Neural cell (in vitro differentiated cells): ENCODE results near the gene DNAH6. TPM values are rescaled to one million over a fixed set of nuclear protein-coding genes. Genes with fewer than 3 reads are reported as not detected.

Experiments used
- H2AFZ ChIP-seq: fragments of 200-600, 300-800 bp; sonication (generic), shearing (Covaris generic); 2 replicates; pipeline ENCODE4 v1.6.0; 2014; ENCODE audit warnings: low read depth, mild to moderate bottlenecking, antibody characterized with exemption, low read length, moderate library complexity
- H3F3A ChIP-seq: fragments of 200-600 bp; shearing (Covaris generic); 2 replicates; pipeline ENCODE4 v1.6.1; 2016; ENCODE audit warnings: mild to moderate bottlenecking, moderate library complexity, mixed read lengths, antibody characterized with exemption, low read length; ENCODE audit not compliant: insufficient read depth, poor library complexity, severe bottlenecking
- H3K27ac ChIP-seq: fragments of 200-600, 300-800 bp; sonication (generic), shearing (Covaris generic); 2 replicates; pipeline ENCODE4 v1.5.1; 2014; ENCODE audit warnings: mild to moderate bottlenecking, low read length, moderate library complexity
- H3K27me3 ChIP-seq: fragments of 300-800, 200-600 bp; sonication (generic), shearing (Covaris generic); 2 replicates; pipeline ENCODE4 v1.6.0; 2014; ENCODE audit warnings: mild to moderate bottlenecking, low read depth, low read length, moderate library complexity; ENCODE audit not compliant: insufficient read depth
- H3K36me3 ChIP-seq: fragments of 300-800, 200-600 bp; sonication (generic), shearing (Covaris generic); 2 replicates; pipeline ENCODE4 v1.5.1; 2014; ENCODE audit warnings: mild to moderate bottlenecking, antibody characterized with exemption, low read length, moderate library complexity; ENCODE audit not compliant: insufficient read depth
- H3K4me2 ChIP-seq: fragments of 300-800, 200-600 bp; sonication (generic), shearing (Covaris generic); 2 replicates; pipeline ENCODE4 v1.6.0; 2014; ENCODE audit warnings: mild to moderate bottlenecking, low read length
- H3K4me3 ChIP-seq: fragments of 300-800, 200-600 bp; sonication (generic), shearing (Covaris generic); 2 replicates; pipeline ENCODE4 v1.5.1; 2014; ENCODE audit warnings: mild to moderate bottlenecking, low read length, moderate library complexity
- H3K79me2 ChIP-seq: fragments of 200-600 bp; shearing (Covaris generic); replicated peaks from 2 replicates; pipeline ENCODE4 v1.6.0; 2014; ENCODE audit warnings: mild to moderate bottlenecking, low read length, moderate library complexity; ENCODE audit not compliant: insufficient read depth
- H3K9ac ChIP-seq: fragments of 300-800, 200-600 bp; sonication (generic), shearing (Covaris generic); 2 replicates; pipeline ENCODE4 v1.6.1; 2016; ENCODE audit warnings: mild to moderate bottlenecking, low read length, mixed read lengths
- H3K9me2 ChIP-seq: fragments of 200-600 bp; shearing (Covaris generic); 2 replicates; pipeline ENCODE4 v1.6.1; 2016; ENCODE audit warnings: mild to moderate bottlenecking, low read length, mixed read lengths; ENCODE audit not compliant: insufficient read depth
- H3K9me3 ChIP-seq: fragments of 200-600, 300-800 bp; sonication (generic), shearing (Covaris generic); 2 replicates; pipeline ENCODE4 v1.6.1; 2016; ENCODE audit warnings: mild to moderate bottlenecking, mixed run types, low read length, moderate library complexity, mixed read lengths
- H4K20me1 ChIP-seq: fragments of 200-600 bp; shearing (Covaris generic); 2 replicates; pipeline ENCODE4 v1.6.1; 2016; ENCODE audit warnings: mild to moderate bottlenecking, mixed run types; ENCODE audit not compliant: insufficient read depth
- EP300 ChIP-seq: fragments of 450-650 bp; conservative IDR thresholded peaks from 2 replicates; pipeline ENCODE4 v1.6.1; 2014; ENCODE audit warnings: antibody characterized with exemption, mild to moderate bottlenecking, moderate library complexity; ENCODE audit not compliant: poor library complexity, severe bottlenecking
- EZH2 ChIP-seq: fragments of 200-600, 300-800 bp; shearing (Covaris generic), sonication (generic); IDR thresholded peaks from 2 replicates; pipeline ENCODE4 v1.6.1; 2014; ENCODE audit warnings: antibody characterized with exemption, low read length, borderline replicate concordance, mild to moderate bottlenecking; ENCODE audit not compliant: insufficient read depth, poor library complexity, severe bottlenecking
- MXI1 ChIP-seq: fragments of 450-650 bp; conservative IDR thresholded peaks from 2 replicates; pipeline ENCODE4 v1.6.1; 2014; ENCODE audit warnings: antibody characterized with exemption, mild to moderate bottlenecking; ENCODE audit not compliant: poor library complexity, severe bottlenecking
- POLR2AphosphoS5 ChIP-seq: IDR thresholded peaks from 2 replicates; pipeline ENCODE4 v1.6.1; 2012
- RAD21 ChIP-seq: fragments of 450-650 bp; conservative IDR thresholded peaks from 2 replicates; pipeline ENCODE4 v1.6.1; 2014; ENCODE audit warnings: antibody characterized with exemption, mild to moderate bottlenecking, moderate library complexity
- SMC3 ChIP-seq: fragments of 450-650 bp; conservative IDR thresholded peaks from 2 replicates; pipeline ENCODE4 v1.6.1; 2014; ENCODE audit warnings: antibody characterized with exemption, mild to moderate bottlenecking, moderate library complexity; ENCODE audit not compliant: poor library complexity
- TAF1 ChIP-seq: IDR thresholded peaks from 2 replicates; pipeline ENCODE4 v1.6.1; 2012; ENCODE audit warnings: low read depth
- polyA plus RNA-seq: library from polyadenylated mRNA; depleted of rRNA; stranded (reverse); fragments of >200 nt; gene quantifications from 2 replicates; pipeline ENCODE4 v1.2.3, GENCODE V29; 2014
- TF ChIP-seq, protein P1 (sequence below): fragments of 450-650 bp; IDR thresholded peaks from 2 replicates; pipeline ENCODE4 v1.5.1; 2014; ENCODE audit warnings: antibody characterized with exemption, mild to moderate bottlenecking, moderate library complexity; ENCODE audit not compliant: poor library complexity, severe bottlenecking
- TF ChIP-seq, protein P2 (sequence below): IDR thresholded peaks from 2 replicates; pipeline ENCODE4 v1.6.1; 2012; ENCODE audit warnings: borderline replicate concordance

Gene DNAH6
- polyA plus RNA-seq, 1 donor from 2014 or later, result 2.1 TPM

DNA sequence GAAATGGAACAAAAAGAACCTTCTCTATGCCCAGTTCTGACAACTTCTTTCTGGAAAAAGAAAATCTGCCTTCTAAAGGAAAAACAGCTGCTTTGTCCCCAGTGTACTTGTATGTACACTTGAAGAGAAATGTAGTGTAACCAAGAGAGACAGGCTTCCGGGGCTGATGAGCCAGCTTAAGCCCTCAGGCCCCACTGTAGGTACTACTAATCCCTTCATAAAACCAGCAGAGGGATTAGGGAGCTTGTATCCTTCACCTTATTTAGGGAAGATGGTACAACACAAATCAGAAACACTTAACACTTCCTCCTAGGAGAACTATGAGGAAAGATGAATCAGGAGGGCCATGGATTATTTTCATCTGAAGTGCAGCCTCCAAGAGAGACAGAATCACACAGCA lies 38.4 kb upstream of the DNAH6 start:
- no peaks in the 10 kb centered on the region for H3K9me3 ChIP-seq
- no peaks in the 10 kb centered on the region for H3K36me3 ChIP-seq
- no peak overlapping the region for H3K4me3 ChIP-seq
- no peaks in the 10 kb centered on the region for H3K79me2 ChIP-seq
- H4K20me1 ChIP-seq, result no peaks in the 10 kb centered on the region
- no peaks in the 10 kb centered on the region for H3K27me3 ChIP-seq
- H3K9ac ChIP-seq, result no peak overlapping the region
- H3K27ac ChIP-seq, result no peak overlapping the region
- no peaks in the 10 kb centered on the region for H3K9me2 ChIP-seq
- H3F3A ChIP-seq, result no peaks in the 10 kb centered on the region
- H3K4me2 ChIP-seq, result no peak overlapping the region
- no peak overlapping the region for H2AFZ ChIP-seq
- TF ChIP-seq, protein P1, sequence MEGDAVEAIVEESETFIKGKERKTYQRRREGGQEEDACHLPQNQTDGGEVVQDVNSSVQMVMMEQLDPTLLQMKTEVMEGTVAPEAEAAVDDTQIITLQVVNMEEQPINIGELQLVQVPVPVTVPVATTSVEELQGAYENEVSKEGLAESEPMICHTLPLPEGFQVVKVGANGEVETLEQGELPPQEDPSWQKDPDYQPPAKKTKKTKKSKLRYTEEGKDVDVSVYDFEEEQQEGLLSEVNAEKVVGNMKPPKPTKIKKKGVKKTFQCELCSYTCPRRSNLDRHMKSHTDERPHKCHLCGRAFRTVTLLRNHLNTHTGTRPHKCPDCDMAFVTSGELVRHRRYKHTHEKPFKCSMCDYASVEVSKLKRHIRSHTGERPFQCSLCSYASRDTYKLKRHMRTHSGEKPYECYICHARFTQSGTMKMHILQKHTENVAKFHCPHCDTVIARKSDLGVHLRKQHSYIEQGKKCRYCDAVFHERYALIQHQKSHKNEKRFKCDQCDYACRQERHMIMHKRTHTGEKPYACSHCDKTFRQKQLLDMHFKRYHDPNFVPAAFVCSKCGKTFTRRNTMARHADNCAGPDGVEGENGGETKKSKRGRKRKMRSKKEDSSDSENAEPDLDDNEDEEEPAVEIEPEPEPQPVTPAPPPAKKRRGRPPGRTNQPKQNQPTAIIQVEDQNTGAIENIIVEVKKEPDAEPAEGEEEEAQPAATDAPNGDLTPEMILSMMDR, result no peak
- TF ChIP-seq POLR2AphosphoS5 (no peak), RAD21 (no peak), MXI1 (no peak), EZH2 (no peak), SMC3 (no peak), EP300 (no peak), TAF1 (no peak)
- TF ChIP-seq, protein P2, sequence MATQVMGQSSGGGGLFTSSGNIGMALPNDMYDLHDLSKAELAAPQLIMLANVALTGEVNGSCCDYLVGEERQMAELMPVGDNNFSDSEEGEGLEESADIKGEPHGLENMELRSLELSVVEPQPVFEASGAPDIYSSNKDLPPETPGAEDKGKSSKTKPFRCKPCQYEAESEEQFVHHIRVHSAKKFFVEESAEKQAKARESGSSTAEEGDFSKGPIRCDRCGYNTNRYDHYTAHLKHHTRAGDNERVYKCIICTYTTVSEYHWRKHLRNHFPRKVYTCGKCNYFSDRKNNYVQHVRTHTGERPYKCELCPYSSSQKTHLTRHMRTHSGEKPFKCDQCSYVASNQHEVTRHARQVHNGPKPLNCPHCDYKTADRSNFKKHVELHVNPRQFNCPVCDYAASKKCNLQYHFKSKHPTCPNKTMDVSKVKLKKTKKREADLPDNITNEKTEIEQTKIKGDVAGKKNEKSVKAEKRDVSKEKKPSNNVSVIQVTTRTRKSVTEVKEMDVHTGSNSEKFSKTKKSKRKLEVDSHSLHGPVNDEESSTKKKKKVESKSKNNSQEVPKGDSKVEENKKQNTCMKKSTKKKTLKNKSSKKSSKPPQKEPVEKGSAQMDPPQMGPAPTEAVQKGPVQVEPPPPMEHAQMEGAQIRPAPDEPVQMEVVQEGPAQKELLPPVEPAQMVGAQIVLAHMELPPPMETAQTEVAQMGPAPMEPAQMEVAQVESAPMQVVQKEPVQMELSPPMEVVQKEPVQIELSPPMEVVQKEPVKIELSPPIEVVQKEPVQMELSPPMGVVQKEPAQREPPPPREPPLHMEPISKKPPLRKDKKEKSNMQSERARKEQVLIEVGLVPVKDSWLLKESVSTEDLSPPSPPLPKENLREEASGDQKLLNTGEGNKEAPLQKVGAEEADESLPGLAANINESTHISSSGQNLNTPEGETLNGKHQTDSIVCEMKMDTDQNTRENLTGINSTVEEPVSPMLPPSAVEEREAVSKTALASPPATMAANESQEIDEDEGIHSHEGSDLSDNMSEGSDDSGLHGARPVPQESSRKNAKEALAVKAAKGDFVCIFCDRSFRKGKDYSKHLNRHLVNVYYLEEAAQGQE, result no peak

DNA sequence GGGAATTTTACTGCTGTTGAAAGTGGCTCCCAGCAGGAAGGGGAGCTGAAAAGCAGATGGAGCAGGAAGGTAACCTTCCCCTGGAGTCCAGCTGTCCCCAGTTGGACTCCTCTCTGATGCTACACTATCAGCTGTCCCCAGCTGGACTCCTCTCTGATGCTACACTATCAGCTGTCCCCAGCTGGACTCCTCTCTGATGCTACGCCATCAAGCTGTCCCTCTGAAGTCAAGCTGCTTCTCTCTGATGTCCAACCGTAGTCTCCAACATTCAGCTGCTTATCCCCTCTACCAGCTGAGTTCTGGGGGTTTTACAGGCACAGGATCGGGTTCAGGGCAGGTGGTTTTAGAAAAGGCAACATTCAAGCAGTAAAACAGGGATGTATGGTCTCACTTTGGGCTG lies 37.4 kb upstream of the DNAH6 start:
- Histone ChIP-seq H3K27ac (no peak overlapping the region), H4K20me1 (no peaks in the 10 kb centered on the region), H3K27me3 (no peaks in the 10 kb centered on the region), H3K9ac (no peak overlapping the region), H3K4me3 (no peak overlapping the region), H2AFZ (no peak overlapping the region), H3K9me3 (no peaks in the 10 kb centered on the region), H3F3A (no peaks in the 10 kb centered on the region), H3K79me2 (no peaks in the 10 kb centered on the region), H3K4me2 (no peak overlapping the region), H3K36me3 (no peaks in the 10 kb centered on the region), H3K9me2 (no peaks in the 10 kb centered on the region)
- TF ChIP-seq TAF1, result no peak
- TF ChIP-seq, protein P2, result no peak
- no peak for TF ChIP-seq RAD21
- TF ChIP-seq EP300, result no peak
- no peak for TF ChIP-seq EZH2
- TF ChIP-seq SMC3, result no peak
- TF ChIP-seq, protein P1, result no peak
- TF ChIP-seq POLR2AphosphoS5, result no peak
- no peak for TF ChIP-seq MXI1
